CD4-positive, alpha-beta T cell (primary cell): ENCODE data around the gene TNFSF11. TPM values are rescaled to one million over a fixed set of nuclear protein-coding genes. Genes with fewer than 3 reads are reported as not detected.

ENCODE experiments used
- ATAC-seq: fragments of 200-7000 bp; cut with Tn5 transposase; one replicate; pipeline ENCODE4 v1.10.0; 2022; ENCODE audit warnings: mild to moderate bottlenecking; ENCODE audit not compliant: poor library complexity
- CTCF ChIA-PET: fragments of 350-600 bp; sonication (Branson Sonifier 250); formaldehyde crosslinking; loops from one replicate; lab custom pipeline; 2021; ENCODE audit warnings: antibody characterized with exemption, inconsistent platforms; lab: Charles Lee
- POLR2A ChIA-PET: fragments of 350-600 bp; sonication (Branson Sonifier 250); formaldehyde crosslinking; loops from one replicate; lab custom pipeline; 2021; ENCODE audit warnings: antibody characterized with exemption, inconsistent platforms; lab: Charles Lee
- DNase-seq, 14 experiments: peaks; one replicate each; pipeline ENCODE4 v3.0.0-alpha.2; 2013 to 2020; ENCODE audit warnings: mixed read lengths in 2 of 14
- H3K27ac ChIP-seq, 2 donors: one replicate each; pipeline versions ENCODE4 v1.5.1 to v1.7.0; 2013; ENCODE audit warnings: low read length in 2 of 2, low read depth in 1 of 2, mild to moderate bottlenecking in 1 of 2
- H3K27me3 ChIP-seq, 2 experiments: 1 replicate in 1 of 2; 2 replicates in 1 of 2; pipeline versions ENCODE4 v1.6.1 to v1.7.0; 2013; ENCODE audit warnings: low read length in 2 of 2, control low read depth in 1 of 2, mild to moderate bottlenecking in 1 of 2, moderate library complexity in 1 of 2; ENCODE audit not compliant: insufficient read depth in 2 of 2, control insufficient read depth in 1 of 2
- H3K36me3 ChIP-seq: one replicate; pipeline ENCODE4 v1.6.1; 2013; ENCODE audit warnings: low read length, control low read depth; ENCODE audit not compliant: insufficient read depth
- H3K4me1 ChIP-seq: one replicate; pipeline ENCODE4 v1.6.1; 2013; ENCODE audit warnings: low read length, control low read depth; ENCODE audit not compliant: insufficient read depth
- H3K4me3 ChIP-seq: one replicate; pipeline ENCODE4 v1.5.1; 2013; ENCODE audit warnings: mild to moderate bottlenecking, low read length, moderate library complexity
- H3K9me3 ChIP-seq, 2 experiments: 1 replicate in 1 of 2; 2 replicates in 1 of 2; pipeline versions ENCODE4 v1.6.1 to v1.7.0; 2013; ENCODE audit warnings: low read length in 2 of 2, mild to moderate bottlenecking in 2 of 2, control low read depth in 1 of 2, moderate library complexity in 1 of 2; ENCODE audit not compliant: control insufficient read depth in 1 of 2, insufficient read depth in 1 of 2
- H3K27ac Mint-ChIP-seq: one replicate; pipeline ENCODE4 v1.8.0; 2020; ENCODE audit warnings: mixed read lengths
- H3K27me3 Mint-ChIP-seq: one replicate; pipeline ENCODE4 v1.8.0; 2021; ENCODE audit warnings: mixed read lengths
- H3K36me3 Mint-ChIP-seq: one replicate; pipeline ENCODE4 v1.8.0; 2021; ENCODE audit warnings: low read depth, mixed read lengths
- H3K4me1 Mint-ChIP-seq: one replicate; pipeline ENCODE4 v1.8.0; 2021; ENCODE audit warnings: low read depth, mixed read lengths
- H3K4me3 Mint-ChIP-seq: one replicate; pipeline ENCODE4 v1.8.0; 2020; ENCODE audit warnings: mild to moderate bottlenecking, mixed read lengths
- H3K9me3 Mint-ChIP-seq: one replicate; pipeline ENCODE4 v1.8.0; 2020; ENCODE audit warnings: mixed read lengths
- CTCF ChIP-seq: fragments of 200-600 bp; IDR thresholded peaks from one replicate; pipeline ENCODE4 v1.8.0; 2022; ENCODE audit warnings: antibody characterized with exemption, mild to moderate bottlenecking
- intact Hi-C, 2 experiments: fragments of 100-400 bp; cut with DNase I in 1 of 2; cut with micrococcal nuclease in 1 of 2; formaldehyde crosslinking; loops; one replicate each; pipeline versions ENCODE4 v1.15.1 to v1.9.0; 2023 to 2025; cut with DNase I, micrococcal nuclease
- total RNA-seq, 174 experiments: library from RNA in 2 of 174; stranded (reverse) in 2 of 174; gene quantifications; one replicate each; pipeline ENCODE4 v1.2.3 and lab custom pipeline; 2021 to 2026

Gene TNFSF11
- total RNA-seq, 2 experiments from 2014 or later: 0.38 to 0.45 TPM

GRCh38 chr13:42603571-42603970 lies 29.6 kb downstream of the TNFSF11 start:
- Mint-ChIP-seq H3K4me1 (no peaks in the 10 kb centered on the region), H3K27ac (no peak overlapping the region), H3K4me3 (no peak overlapping the region), H3K27me3 (no peaks in the 10 kb centered on the region), H3K36me3 (no peaks in the 10 kb centered on the region), H3K9me3 (no peaks in the 10 kb centered on the region)
- H3K4me1 ChIP-seq: no peaks in the 10 kb centered on the region
- H3K27ac ChIP-seq: no peak overlapping the region
- no peak overlapping the region for H3K4me3 ChIP-seq
- no peaks in the 10 kb centered on the region for H3K27me3 ChIP-seq
- H3K36me3 ChIP-seq: no peaks in the 10 kb centered on the region
- no peak for ATAC-seq
- no peak for TF ChIP-seq CTCF
- ChIA-PET CTCF (no interaction called here), POLR2A (no interaction called here)
- DNase-seq: no peak
- H3K9me3 ChIP-seq: no peaks in the 10 kb centered on the region
- intact Hi-C loops: no loop called here

GRCh38 chr13:42607546-42607945 lies 33.6 kb downstream of the TNFSF11 start:
- Mint-ChIP-seq H3K27me3 (no peaks in the 10 kb centered on the region), H3K27ac (no peak overlapping the region), H3K9me3 (no peaks in the 10 kb centered on the region), H3K36me3 (no peaks in the 10 kb centered on the region), H3K4me3 (no peak overlapping the region), H3K4me1 (no peaks in the 10 kb centered on the region)
- no peak for DNase-seq
- ChIA-PET CTCF (no interaction called here), POLR2A (no interaction called here)
- Histone ChIP-seq H3K9me3 (no peaks in the 10 kb centered on the region), H3K27ac (no peak overlapping the region), H3K27me3 (no peaks in the 10 kb centered on the region), H3K4me3 (no peak overlapping the region), H3K36me3 (no peaks in the 10 kb centered on the region), H3K4me1 (no peaks in the 10 kb centered on the region)
- intact Hi-C loops: no loop called here
- TF ChIP-seq CTCF: no peak
- no peak for ATAC-seq

- no peak overlapping the region for H3K27ac ChIP-seq
- Mint-ChIP-seq H3K4me1 (no peaks in the 10 kb centered on the region), H3K27me3 (no peaks in the 10 kb centered on the region), H3K4me3 (no peak overlapping the region), H3K9me3 (no peaks in the 10 kb centered on the region), H3K27ac (no peak overlapping the region), H3K36me3 (no peaks in the 10 kb centered on the region)
- H3K36me3 ChIP-seq: no peaks in the 10 kb centered on the region
- DNase-seq (no peak), ATAC-seq (no peak)
- ChIA-PET CTCF (no interaction called here), POLR2A (no interaction called here)
- intact Hi-C loops: no loop called here
- no peaks in the 10 kb centered on the region for H3K9me3 ChIP-seq
- peaks cover 0 to 2% of the 10 kb centered on the region in 2 experiments for H3K27me3 ChIP-seq
- no peaks in the 10 kb centered on the region for H3K4me1 ChIP-seq
- no peak overlapping the region for H3K4me3 ChIP-seq
- no peak for TF ChIP-seq CTCF
These were observed 36.7 kb downstream of the TNFSF11 start for GRCh38 chr13:42610649-42611048.
